H1 (cell line): ENCODE data around the gene RILPL1. TPM values are rescaled to one million over a fixed set of nuclear protein-coding genes. Genes with fewer than 3 reads are reported as not detected.

Experiments
- CTCF ChIA-PET: fragments of 300-600 bp; sonication (Branson Sonifier 250); formaldehyde crosslinking; loops from one replicate; lab custom pipeline; 2021; ENCODE audit not compliant: partially characterized antibody; lab: Charles Lee
- POLR2A ChIA-PET: fragments of 300-600 bp; sonication (Branson Sonifier 250); formaldehyde crosslinking; loops from one replicate; lab custom pipeline; 2021; ENCODE audit warnings: inconsistent platforms; ENCODE audit not compliant: partially characterized antibody; lab: Charles Lee
- DNase-seq, 2 experiments: peaks; one replicate each; pipeline versions ENCODE4 v3.0.0 to v3.0.0-alpha.2; 2010 to 2022; ENCODE audit warnings: low spot score in 2 of 2, low read depth in 1 of 2, mixed read lengths in 1 of 2
- FAIRE-seq: peaks from 2 replicates; lab custom pipeline; 2011; peaks lifted over from hg19 to GRCh38; lab: Jason Lieb, UNC
- H2AFZ ChIP-seq: 2 replicates; pipeline ENCODE4 v1.8.1; 2012; ENCODE audit warnings: low read length, inconsistent platforms
- H2AK5ac ChIP-seq: 2 replicates; pipeline ENCODE4 v1.6.1; 2013; ENCODE audit warnings: low read depth, low read length
- H2BK120ac ChIP-seq: replicated peaks from 2 replicates; pipeline ENCODE3; 2013; ENCODE audit warnings: low read depth, low read length, inconsistent platforms
- H2BK12ac ChIP-seq: 2 replicates; pipeline ENCODE4 v1.6.1; 2013; ENCODE audit warnings: low read depth, low read length
- H2BK15ac ChIP-seq: 2 replicates; pipeline ENCODE4 v1.6.1; 2013; ENCODE audit warnings: low read length
- H2BK20ac ChIP-seq: 2 replicates; pipeline ENCODE4 v1.6.1; 2013; ENCODE audit warnings: low read length
- H2BK5ac ChIP-seq: 2 replicates; pipeline ENCODE4 v1.6.1; 2013; ENCODE audit warnings: low read depth, low read length
- H3K14ac ChIP-seq: 2 replicates; pipeline ENCODE4 v1.6.1; 2013; ENCODE audit warnings: inconsistent platforms; ENCODE audit not compliant: insufficient read length
- H3K18ac ChIP-seq: 2 replicates; pipeline ENCODE4 v1.6.1; 2013; ENCODE audit warnings: low read length; ENCODE audit errors: extremely low read depth
- H3K23ac ChIP-seq: 2 replicates; pipeline ENCODE4 v1.6.1; 2013; ENCODE audit warnings: inconsistent platforms; ENCODE audit not compliant: insufficient read length
- H3K23me2 ChIP-seq: 2 replicates; pipeline ENCODE4 v1.6.1; 2013; ENCODE audit warnings: low read depth, low read length
- H3K27ac ChIP-seq: 2 replicates; pipeline ENCODE4 v1.6.1; 2011; ENCODE audit warnings: low read depth, low read length, inconsistent platforms
- H3K27me3 ChIP-seq, 4 experiments: replicated peaks in 1 of 4; 1 replicate in 1 of 4; 2 replicates in 3 of 4; pipeline versions ENCODE4 v1.6.1 to v1.8.1; 2011 to 2013; ENCODE audit warnings: low read length in 3 of 4, mild to moderate bottlenecking in 3 of 4, inconsistent platforms in 2 of 4, mixed read lengths in 2 of 4, moderate library complexity in 1 of 4; ENCODE audit not compliant: control insufficient read depth in 3 of 4, insufficient read depth in 3 of 4; ENCODE audit errors: extremely low read depth in 1 of 4
- H3K36me3 ChIP-seq, 4 experiments: 2 replicates each; pipeline versions ENCODE4 v1.6.1 to v1.8.1; 2011 to 2013; ENCODE audit warnings: mild to moderate bottlenecking in 4 of 4, low read length in 3 of 4, moderate library complexity in 2 of 4, control low read depth in 1 of 4, inconsistent platforms in 1 of 4; ENCODE audit not compliant: insufficient read depth in 4 of 4, control insufficient read depth in 2 of 4
- H3K4ac ChIP-seq: replicated peaks from 2 replicates; pipeline ENCODE3; 2013; ENCODE audit warnings: low read length, low read depth, mixed read lengths, inconsistent platforms; ENCODE audit not compliant: insufficient read length
- H3K4me1 ChIP-seq, 4 experiments: replicated peaks in 1 of 4; 1 replicate in 1 of 4; 2 replicates in 3 of 4; pipeline versions ENCODE4 v1.6.1 to v1.8.1; 2011 to 2013; ENCODE audit warnings: low read length in 3 of 4, inconsistent platforms in 2 of 4, mixed read lengths in 1 of 4; ENCODE audit not compliant: insufficient read depth in 4 of 4, control insufficient read depth in 3 of 4
- H3K4me2 ChIP-seq, 2 experiments: 2 replicates each; pipeline versions ENCODE4 v1.6.1 to v1.8.1; 2011 to 2013; ENCODE audit warnings: low read depth in 2 of 2, low read length in 2 of 2, control low read depth in 1 of 2, inconsistent platforms in 1 of 2, mild to moderate bottlenecking in 1 of 2; ENCODE audit not compliant: insufficient read depth in 1 of 2
- H3K4me3 ChIP-seq, 4 experiments: fragments of 200-600, 300-600 bp in 1 of 4; sonication (generic), shearing (Covaris generic), sonication (Bioruptor Twin) in 1 of 4; 2 replicates each; pipeline versions ENCODE4 v1.5.1 to v1.8.1; 2011 to 2016; ENCODE audit warnings: low read length in 4 of 4, low read depth in 3 of 4, control low read depth in 2 of 4, inconsistent platforms in 2 of 4, mild to moderate bottlenecking in 2 of 4, mixed read lengths in 1 of 4, moderate library complexity in 1 of 4; ENCODE audit not compliant: insufficient read depth in 2 of 4; ENCODE audit errors: extremely low read depth in 1 of 4
- H3K56ac ChIP-seq: replicated peaks from 2 replicates; pipeline ENCODE3; 2013; ENCODE audit warnings: low read depth, mild to moderate bottlenecking, mixed read lengths, low read length, inconsistent platforms; ENCODE audit not compliant: insufficient read length
- H3K79me1 ChIP-seq: 2 replicates; pipeline ENCODE4 v1.6.1; 2013; ENCODE audit warnings: low read depth, low read length, control low read depth
- H3K79me2 ChIP-seq, 2 experiments: 2 replicates each; pipeline versions ENCODE4 v1.6.1 to v1.8.1; 2012 to 2013; ENCODE audit warnings: low read length in 2 of 2, mild to moderate bottlenecking in 2 of 2, inconsistent platforms in 1 of 2; ENCODE audit not compliant: insufficient read depth in 2 of 2, control insufficient read depth in 1 of 2
- H3K9ac ChIP-seq, 4 experiments: replicated peaks in 1 of 4; 1 replicate in 1 of 4; 2 replicates in 3 of 4; pipeline versions ENCODE4 v1.6.1 to v1.8.1; 2011 to 2013; ENCODE audit warnings: low read depth in 3 of 4, low read length in 3 of 4, control low read depth in 2 of 4, mild to moderate bottlenecking in 2 of 4, moderate library complexity in 2 of 4, inconsistent platforms in 1 of 4; ENCODE audit errors: extremely low read depth in 1 of 4
- H3K9me3 ChIP-seq, 2 experiments: 2 replicates each; pipeline versions ENCODE4 v1.6.1 to v1.8.1; 2012 to 2013; ENCODE audit warnings: mild to moderate bottlenecking in 2 of 2, moderate library complexity in 2 of 2, control low read depth in 1 of 2, inconsistent platforms in 1 of 2, low read depth in 1 of 2, low read length in 1 of 2, mixed read lengths in 1 of 2; ENCODE audit not compliant: insufficient read depth in 2 of 2
- H4K20me1 ChIP-seq, 2 experiments: replicated peaks in 1 of 2; 2 replicates each; pipeline versions ENCODE3 to v1.8.1; 2011 to 2013; ENCODE audit warnings: inconsistent platforms in 2 of 2, low read length in 2 of 2, mild to moderate bottlenecking in 1 of 2; ENCODE audit not compliant: insufficient read depth in 2 of 2, control insufficient read depth in 1 of 2
- H4K5ac ChIP-seq: 2 replicates; pipeline ENCODE4 v1.6.1; 2013; ENCODE audit warnings: low read length, low read depth, mixed read lengths, inconsistent platforms; ENCODE audit not compliant: insufficient read length
- H4K8ac ChIP-seq: 2 replicates; pipeline ENCODE4 v1.8.0; 2013; ENCODE audit warnings: mild to moderate bottlenecking, moderate library complexity, low read length, inconsistent platforms; ENCODE audit not compliant: insufficient read depth; ENCODE audit errors: extremely low read depth
- H4K91ac ChIP-seq: replicated peaks from 2 replicates; pipeline ENCODE3; 2013; ENCODE audit warnings: low read length, mixed read lengths, inconsistent platforms; ENCODE audit not compliant: insufficient read length
- GABPA ChIP-seq: IDR thresholded peaks from 2 replicates; pipeline ENCODE4 v1.6.1; 2011; ENCODE audit warnings: mild to moderate bottlenecking, low read length, moderate library complexity, borderline replicate concordance; ENCODE audit not compliant: insufficient read depth
- MAFK ChIP-seq: IDR thresholded peaks from 2 replicates; pipeline ENCODE4 v1.6.1; 2012; ENCODE audit warnings: low read depth, mild to moderate bottlenecking, improper control_type of control experiment, low read length
- TBP ChIP-seq: IDR thresholded peaks from 2 replicates; pipeline ENCODE4 v1.6.1; 2011; ENCODE audit warnings: low read depth, low read length, improper control_type of control experiment
- WGBS, 2 experiments: shearing (Covaris generic) in 1 of 2; methylation state at CpG; one replicate each; pipeline versions ENCODE4 v1.1.6 to v1.1.7; 2013 to 2015; ENCODE audit warnings: low lambda C conversion rate in 2 of 2, mixed read lengths in 2 of 2, inconsistent platforms in 1 of 2, low coverage in 1 of 2, missing lambda C conversion rate in 1 of 2; ENCODE audit not compliant: insufficient replicate concordance in 2 of 2, insufficient coverage in 1 of 2, insufficient read length in 1 of 2; ENCODE audit errors: extremely low coverage in 1 of 2, missing lambda C conversion rate in 1 of 2; 5-methylcytosine and 5-hydroxymethylcytosine counted together
- polyA plus RNA-seq, 7 experiments: library from polyadenylated mRNA; depleted of rRNA in 3 of 7; stranded (reverse) in 5 of 7; unstranded in 2 of 7; fragments of >200 nt in 5 of 7; fragments of 200-250 nt in 2 of 7; gene quantifications; 1 replicate in 5 of 7; 2 replicates in 1 of 7; 4 replicates in 1 of 7; pipeline versions ENCODE4 v1.2.1 to v1.2.3, GENCODE V29; 2011 to 2013; ENCODE audit warnings: missing spikeins in 2 of 7, mixed read lengths in 2 of 7
- total RNA-seq: library from RNA; stranded (reverse); fragmentation: NEBNext Ultra II Directional; extraction: Animal tissue kit (Norgen Biotek cat#: 25700); gene quantifications from 2 replicates; pipeline ENCODE4 v1.2.1, GENCODE V29; 2021

The RILPL1 gene
- total and polyA plus RNA-seq, 2 of the 8 experiments (the other 6 are each of a cell fraction or from before 2014, with no cell fraction given): 6.7 to 9.4 TPM

DNA sequence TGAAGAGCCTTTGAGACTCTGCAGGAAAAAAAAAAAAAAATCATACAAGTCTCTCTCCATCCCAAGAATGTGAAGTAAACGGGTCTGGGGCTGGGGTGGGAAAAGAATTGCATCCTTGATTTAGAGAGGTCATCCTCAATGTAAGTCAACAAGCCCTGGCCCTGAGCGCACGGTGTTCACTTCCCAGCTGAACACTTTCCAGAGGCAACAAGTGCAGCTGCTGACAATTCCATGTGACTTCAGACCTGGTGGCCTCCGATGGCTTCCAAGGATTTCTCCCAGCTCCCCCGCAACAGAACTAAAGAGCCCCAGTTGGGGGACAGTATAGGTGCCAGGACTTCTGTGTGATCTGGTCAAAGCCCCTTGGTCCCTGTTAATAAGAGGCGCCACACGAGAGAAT lies 2.4 kb downstream of the RILPL1 start:
- no peak overlapping the region for H2BK120ac ChIP-seq
- H3K9me3 ChIP-seq: no peaks in the 10 kb centered on the region
- H3K36me3 ChIP-seq: no peaks in the 10 kb centered on the region
- H3K4me1 ChIP-seq: peaks cover 0 to 5% (median 0%) of the 10 kb centered on the region in 4 experiments; a peak in 2 of 7 replicates
- POLR2A ChIA-PET: interaction anchor here (1.0 to 1.2 kb wide), 3 partner anchors 22 to 89 kb away, joined by 3 to 4 read pairs (median 3); no protein-coding TSS in a partner anchor
- H4K20me1 ChIP-seq: peaks cover 0 to 6% of the 10 kb centered on the region in 2 experiments
- no peak overlapping the region for H2BK15ac ChIP-seq
- H3K4ac ChIP-seq: no peak overlapping the region
- no peak overlapping the region for H2BK12ac ChIP-seq
- H3K4me3 ChIP-seq: no peak overlapping the region
- no peaks in the 10 kb centered on the region for H3K79me2 ChIP-seq
- H3K23me2 ChIP-seq: peaks cover 11% of the 10 kb centered on the region; the same call in 1 of the 2 replicates
- DNase-seq (no peak), FAIRE-seq (no peak)
- no peak overlapping the region for H2AFZ ChIP-seq
- H3K56ac ChIP-seq: no peak overlapping the region
- H3K79me1 ChIP-seq: no peaks in the 10 kb centered on the region
- H4K91ac ChIP-seq: no peak overlapping the region
- H2BK20ac ChIP-seq: no peak overlapping the region
- H3K9ac ChIP-seq: no peak overlapping the region
- H4K5ac ChIP-seq: no peak overlapping the region
- CTCF ChIA-PET: interaction anchor here (0.6 to 1.1 kb wide), 2 partner anchors 11 to 53 kb away, joined by 3 read pairs; no protein-coding TSS in a partner anchor
- H3K14ac ChIP-seq: no peak overlapping the region
- H2BK5ac ChIP-seq: no peak overlapping the region
- TF ChIP-seq GABPA (no peak), MAFK (no peak), TBP (no peak)
- H4K8ac ChIP-seq: no peak overlapping the region
- H3K27ac ChIP-seq: no peak overlapping the region
- H3K4me2 ChIP-seq: no peak overlapping the region; a peak in 1 of 4 replicates
- H3K18ac ChIP-seq: no peak overlapping the region
- H2AK5ac ChIP-seq: no peak overlapping the region
- WGBS, 2 experiments: 90% methylated on average over 7 of the region's 7 CpGs; no CpG with 5 or more reads in 1 of the 2 experiments
- peaks cover 0 to 4% (median 0%) of the 10 kb centered on the region in 4 experiments; a peak in 3 of 7 replicates for H3K27me3 ChIP-seq
- no peak overlapping the region for H3K23ac ChIP-seq
